ENCODE data around the gene TMEM181. TPM values are rescaled to one million over a fixed set of nuclear protein-coding genes. Genes with fewer than 3 reads are reported as not detected.
A peak's percentile ranks its signal among the peaks of the same experiment; 100 is the strongest.

The TMEM181 gene
- 10 to 100 TPM; 21.2 to 21.8 TPM for total RNA-seq
- polyA plus RNA-seq (2013, experiment 1 of 2): 20.7 TPM
- 18.7 TPM for polyA plus RNA-seq (2013, experiment 2 of 2)
- long read RNA-seq, experiment 1, full-length matches to known transcripts: 1 of 5 reads
- long read RNA-seq, experiment 1, partial matches to known transcripts: 0 of 5 reads
- long read RNA-seq, experiment 1, other reads (novel, unspliced or antisense): 4 of 5 reads
- long read RNA-seq, experiment 2, full-length matches to known transcripts: 1 of 37 reads
- long read RNA-seq, experiment 2, partial matches to known transcripts: 2 of 37 reads
- long read RNA-seq, experiment 2, other reads (novel, unspliced or antisense): 34 of 37 reads
- long read RNA-seq, experiment 3, full-length matches to known transcripts: 5 of 90 reads
- long read RNA-seq, experiment 3, partial matches to known transcripts: 5 of 90 reads
- long read RNA-seq, experiment 3, other reads (novel, unspliced or antisense): 80 of 90 reads
- long read RNA-seq, experiment 4: 0 reads

DNA sequence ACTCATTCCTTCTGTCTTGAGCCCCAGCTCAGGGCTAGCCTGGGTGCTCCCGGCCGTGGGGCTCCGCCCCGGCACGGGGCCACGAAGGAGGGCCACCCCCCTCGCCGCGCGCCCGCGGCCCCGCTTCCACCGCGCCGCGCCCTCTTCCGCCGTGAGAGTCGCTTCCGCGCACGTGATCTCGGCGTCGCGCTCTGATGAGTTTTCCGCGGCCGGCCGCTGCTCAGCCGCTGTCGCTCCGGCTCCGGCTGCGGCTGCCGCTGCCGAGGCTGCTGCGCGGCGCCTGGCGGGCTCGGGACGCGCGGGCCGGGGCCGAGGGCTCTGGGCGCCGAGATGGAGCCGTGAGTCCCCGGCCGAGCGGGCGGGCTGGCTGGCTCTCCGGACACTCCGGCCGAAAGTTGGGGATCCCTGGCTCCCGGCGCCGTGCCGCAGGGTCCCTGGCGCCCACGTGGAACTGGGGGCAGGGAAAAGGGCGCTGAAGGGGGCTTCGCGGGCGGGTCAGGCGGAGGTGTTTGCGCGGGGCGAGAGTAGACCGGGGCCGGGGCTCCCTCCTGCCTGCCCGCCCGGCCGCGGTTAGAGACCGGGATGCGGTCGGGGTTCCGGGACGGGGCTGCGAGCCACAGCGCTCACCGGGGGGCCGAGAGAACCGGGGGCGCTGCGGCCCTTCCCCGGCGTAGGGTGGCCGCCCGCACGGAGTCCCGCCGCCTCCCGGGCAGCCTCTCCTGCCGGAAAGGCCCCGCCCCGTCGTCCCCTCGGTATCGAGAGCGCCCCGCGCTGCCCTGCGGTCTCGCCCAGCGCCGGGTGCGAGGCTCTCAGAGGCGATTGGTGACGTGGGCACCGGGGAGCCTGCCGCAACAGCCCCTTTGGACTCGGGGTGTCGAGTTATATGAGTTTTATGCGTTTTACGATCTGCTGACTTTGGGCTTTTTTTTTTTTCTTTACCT lies at the start of gene TMEM181:
TSS of gene TMEM181 (plus strand) at position 197 of the 941 bp plus-strand sequence. CDS start at position 331, 134 bp downstream.
- H3K27ac ChIP-seq (ENCODE audit: low read depth, low read length): peak within 1 kb of the TSS; percentile 13

GRCh38 chr6:158512809-158513208 lies 47.1 kb upstream of the TMEM181 start:
- Mint-ChIP-seq H3K27me3 (ENCODE audit: insufficient read depth) (peaks cover 6% of the 10 kb centered on the region), H3K27ac (no peak overlapping the region), H3K9me3 (no peaks in the 10 kb centered on the region), H3K36me3 (ENCODE audit: low read depth) (peaks cover 12% of the 10 kb centered on the region), H3K4me3 (no peak overlapping the region), H3K4me1 (peaks cover 1% of the 10 kb centered on the region)
- H3K27me3 ChIP-seq (ENCODE audit: control insufficient read depth, insufficient read depth, low read length, poor library complexity, severe bottlenecking): no peaks in the 10 kb centered on the region
- H3K4me1 ChIP-seq (ENCODE audit: control insufficient read depth, insufficient read depth, low read length): no peaks in the 10 kb centered on the region
- 89 to 91% methylated on average over 3 to 4 of the region's 4 CpGs for WGBS, 2 experiments (ENCODE audit: insufficient coverage in 1 of 2, insufficient read length in 1 of 2)
- peaks cover 19% of the 10 kb centered on the region for H3K36me3 ChIP-seq (ENCODE audit: control insufficient read depth, insufficient read depth, low read length)
- H3K4me3 ChIP-seq (ENCODE audit: low read length): no peak overlapping the region
- peak; percentile 0 for DNase-seq
- no peak overlapping the region for H3K9ac ChIP-seq (ENCODE audit: extremely low read depth, low read length, poor library complexity, severe bottlenecking)
- no peak overlapping the region for H3K27ac ChIP-seq (ENCODE audit: low read depth, low read length)
- no peaks in the 10 kb centered on the region for H3K9me3 ChIP-seq (ENCODE audit: control insufficient read depth, low read length)
- TF ChIP-seq, protein P1, sequence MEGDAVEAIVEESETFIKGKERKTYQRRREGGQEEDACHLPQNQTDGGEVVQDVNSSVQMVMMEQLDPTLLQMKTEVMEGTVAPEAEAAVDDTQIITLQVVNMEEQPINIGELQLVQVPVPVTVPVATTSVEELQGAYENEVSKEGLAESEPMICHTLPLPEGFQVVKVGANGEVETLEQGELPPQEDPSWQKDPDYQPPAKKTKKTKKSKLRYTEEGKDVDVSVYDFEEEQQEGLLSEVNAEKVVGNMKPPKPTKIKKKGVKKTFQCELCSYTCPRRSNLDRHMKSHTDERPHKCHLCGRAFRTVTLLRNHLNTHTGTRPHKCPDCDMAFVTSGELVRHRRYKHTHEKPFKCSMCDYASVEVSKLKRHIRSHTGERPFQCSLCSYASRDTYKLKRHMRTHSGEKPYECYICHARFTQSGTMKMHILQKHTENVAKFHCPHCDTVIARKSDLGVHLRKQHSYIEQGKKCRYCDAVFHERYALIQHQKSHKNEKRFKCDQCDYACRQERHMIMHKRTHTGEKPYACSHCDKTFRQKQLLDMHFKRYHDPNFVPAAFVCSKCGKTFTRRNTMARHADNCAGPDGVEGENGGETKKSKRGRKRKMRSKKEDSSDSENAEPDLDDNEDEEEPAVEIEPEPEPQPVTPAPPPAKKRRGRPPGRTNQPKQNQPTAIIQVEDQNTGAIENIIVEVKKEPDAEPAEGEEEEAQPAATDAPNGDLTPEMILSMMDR (conservative IDR thresholded peaks at IDR 0.05): no peak

More for the DNA sequence above, at the start of gene TMEM181:
- Histone ChIP-seq H3K9me3 (ENCODE audit: control insufficient read depth, low read length) (no peaks in the 10 kb centered on the region), H3K9ac (ENCODE audit: extremely low read depth, low read length, poor library complexity, severe bottlenecking) (peak within 1 kb of the TSS; percentile 75), H3K36me3 (ENCODE audit: control insufficient read depth, insufficient read depth, low read length) (no peaks in the 10 kb centered on the region), H3K4me1 (ENCODE audit: control insufficient read depth, insufficient read depth, low read length) (peaks cover 4% of the 10 kb centered on the region), H3K27me3 (ENCODE audit: control insufficient read depth, insufficient read depth, low read length, poor library complexity, severe bottlenecking) (no peaks in the 10 kb centered on the region), H3K4me3 (ENCODE audit: low read length) (peak within 1 kb of the TSS; percentile 91)
- H3K36me3 Mint-ChIP-seq (ENCODE audit: low read depth): peaks cover 2% of the 10 kb centered on the region
- TF ChIP-seq, protein P1 (conservative IDR thresholded peaks at IDR 0.05): no peak
- peak; percentile 90 for DNase-seq
- H3K9me3 Mint-ChIP-seq: no peaks in the 10 kb centered on the region
- H3K4me3 Mint-ChIP-seq: peak within 1 kb of the TSS; percentile 76
- H3K27ac Mint-ChIP-seq: peak within 1 kb of the TSS; percentile 89
- peaks cover 11% of the 10 kb centered on the region for H3K27me3 Mint-ChIP-seq (ENCODE audit: insufficient read depth)
- peaks cover 21% of the 10 kb centered on the region for H3K4me1 Mint-ChIP-seq
- WGBS, 2 experiments (ENCODE audit: insufficient coverage in 1 of 2, insufficient read length in 1 of 2): 0% methylated on average over 39 to 120 of the region's 120 CpGs

DNA sequence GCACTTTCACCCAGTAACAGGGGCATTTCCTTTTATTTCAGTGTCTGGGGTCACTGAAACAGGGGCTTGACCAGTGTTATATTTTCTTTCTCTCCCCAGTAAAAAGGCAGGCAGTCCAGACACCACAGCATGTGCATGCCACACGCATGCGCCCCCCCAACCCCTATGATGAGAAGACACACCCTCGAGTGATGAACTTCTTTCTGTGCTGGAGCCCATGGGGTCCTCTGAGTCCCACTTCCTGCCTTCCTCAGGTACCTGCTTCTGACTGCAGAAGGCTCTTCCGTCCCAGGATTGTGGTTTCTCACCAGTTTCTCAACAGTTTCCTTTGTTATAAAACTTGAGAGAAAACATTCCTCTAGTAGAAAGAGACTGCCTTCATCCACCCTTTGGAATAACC lies 45.7 kb upstream of the TMEM181 start:
- Histone ChIP-seq H3K27me3 (ENCODE audit: control insufficient read depth, insufficient read depth, low read length, poor library complexity, severe bottlenecking) (no peaks in the 10 kb centered on the region), H3K27ac (ENCODE audit: low read depth, low read length) (no peak overlapping the region), H3K4me3 (ENCODE audit: low read length) (no peak overlapping the region), H3K9me3 (ENCODE audit: control insufficient read depth, low read length) (no peaks in the 10 kb centered on the region), H3K36me3 (ENCODE audit: control insufficient read depth, insufficient read depth, low read length) (peaks cover 12% of the 10 kb centered on the region), H3K9ac (ENCODE audit: extremely low read depth, low read length, poor library complexity, severe bottlenecking) (no peak overlapping the region), H3K4me1 (ENCODE audit: control insufficient read depth, insufficient read depth, low read length) (no peaks in the 10 kb centered on the region)
- H3K4me1 Mint-ChIP-seq: peaks cover 9% of the 10 kb centered on the region
- WGBS, 2 experiments (ENCODE audit: insufficient coverage in 1 of 2, insufficient read length in 1 of 2): 97 to 100% methylated on average over 3 to 4 of the region's 4 CpGs
- peak; percentile 20 for DNase-seq
- H3K4me3 Mint-ChIP-seq: no peak overlapping the region
- TF ChIP-seq, protein P1 (conservative IDR thresholded peaks at IDR 0.05): no peak
- peaks cover 9% of the 10 kb centered on the region for H3K27me3 Mint-ChIP-seq (ENCODE audit: insufficient read depth)
- H3K36me3 Mint-ChIP-seq (ENCODE audit: low read depth): peaks cover 10% of the 10 kb centered on the region
- no peak overlapping the region for H3K27ac Mint-ChIP-seq
- H3K9me3 Mint-ChIP-seq: no peaks in the 10 kb centered on the region

Data from endodermal cell (in vitro differentiated cells).